ENCODE measurements around the gene PLEKHD1. TPM values are rescaled to one million over a fixed set of nuclear protein-coding genes. Genes with fewer than 3 reads are reported as not detected.

Gene PLEKHD1
- total and polyA plus RNA-seq, 2 of the 8 experiments (the other 6 are each of a cell fraction or from before 2014, with no cell fraction given): 0.24 to 0.48 TPM

DNA sequence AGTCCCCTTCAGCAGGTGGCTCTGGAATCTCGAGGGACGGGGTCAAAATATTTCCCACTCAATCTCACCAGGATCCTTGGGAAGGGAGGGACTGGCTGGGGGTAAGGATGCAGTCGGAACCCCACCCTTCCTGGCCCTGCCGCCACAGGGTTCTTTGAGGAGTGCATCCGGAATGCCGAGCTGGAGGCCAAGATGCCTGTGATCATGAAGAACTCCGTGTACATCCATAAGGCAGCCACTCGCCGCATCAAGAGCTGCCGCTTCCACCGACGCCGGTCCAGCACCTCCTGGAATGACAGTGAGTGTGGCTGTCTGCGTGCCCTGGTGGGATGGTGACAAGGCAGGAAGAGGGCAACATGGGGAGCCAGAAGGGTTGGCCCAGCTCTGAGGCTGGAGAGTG lies 43.1 kb downstream of the PLEKHD1 start:
- no peak overlapping the region for H2BK120ac ChIP-seq (replicated peaks; ENCODE audit: low read depth, low read length)
- no peak overlapping the region for H3K9ac ChIP-seq (replicated peaks in 1 of 4; ENCODE audit: extremely low read depth in 1 of 4, low read depth in 3 of 4, low read length in 3 of 4)
- FAIRE-seq: no peak
- POLR2A ChIA-PET (ENCODE audit: partially characterized antibody): interaction anchor here (1.3 to 1.6 kb wide), 2 partner anchors 9 to 44 kb away, joined by 3 to 4 read pairs; no protein-coding TSS in a partner anchor
- H3K79me2 ChIP-seq (ENCODE audit: control insufficient read depth in 1 of 2, insufficient read depth in 2 of 2, low read length in 2 of 2): no peaks in the 10 kb centered on the region
- H2AK5ac ChIP-seq (ENCODE audit: low read depth, low read length): no peak overlapping the region
- no peak overlapping the region for H4K5ac ChIP-seq (ENCODE audit: insufficient read length, low read depth, low read length)
- H3K36me3 ChIP-seq (ENCODE audit: control insufficient read depth in 2 of 4, insufficient read depth in 4 of 4, low read length in 3 of 4): no peaks in the 10 kb centered on the region
- no peak overlapping the region for H3K27ac ChIP-seq (ENCODE audit: low read depth, low read length)
- H3K56ac ChIP-seq (replicated peaks; ENCODE audit: insufficient read length, low read depth, low read length): no peak overlapping the region
- H4K20me1 ChIP-seq (replicated peaks in 1 of 2; ENCODE audit: control insufficient read depth in 1 of 2, insufficient read depth in 2 of 2, low read length in 2 of 2): no peaks in the 10 kb centered on the region
- no peak overlapping the region for H3K4ac ChIP-seq (replicated peaks; ENCODE audit: insufficient read length, low read depth, low read length)
- no peak overlapping the region for H2AFZ ChIP-seq (ENCODE audit: low read length)
- H4K8ac ChIP-seq (ENCODE audit: extremely low read depth, insufficient read depth, low read length): no peak overlapping the region
- H3K14ac ChIP-seq (ENCODE audit: insufficient read length): no peak overlapping the region
- no peaks in the 10 kb centered on the region for H3K27me3 ChIP-seq (replicated peaks in 1 of 4; ENCODE audit: control insufficient read depth in 3 of 4, extremely low read depth in 1 of 4, insufficient read depth in 3 of 4, low read length in 3 of 4)
- H2BK20ac ChIP-seq (ENCODE audit: low read length): no peak overlapping the region
- 91% methylated on average over 14 of the region's 14 CpGs; no CpG with 5 or more reads in 1 of the 2 experiments for WGBS, 2 experiments (ENCODE audit: extremely low coverage in 1 of 2, insufficient coverage in 1 of 2, insufficient read length in 1 of 2, insufficient replicate concordance in 2 of 2, low coverage in 1 of 2, low lambda C conversion rate in 2 of 2, missing lambda C conversion rate in 1 of 2)
- H3K79me1 ChIP-seq (ENCODE audit: low read depth, low read length): no peaks in the 10 kb centered on the region
- H3K23me2 ChIP-seq (ENCODE audit: low read depth, low read length): no peaks in the 10 kb centered on the region
- no peaks in the 10 kb centered on the region for H3K9me3 ChIP-seq (ENCODE audit: insufficient read depth in 2 of 2, low read depth in 1 of 2, low read length in 1 of 2)
- no peak for DNase-seq (ENCODE audit: low read depth in 1 of 2, low spot score in 2 of 2)
- no peak overlapping the region for H2BK5ac ChIP-seq (ENCODE audit: low read depth, low read length)
- H2BK12ac ChIP-seq (ENCODE audit: low read depth, low read length): no peak overlapping the region
- CTCF ChIA-PET (ENCODE audit: partially characterized antibody): interaction anchor here (0.6 to 1.4 kb wide), 4 partner anchors 8 to 52 kb away, joined by 3 to 6 read pairs (median 4); partner anchors contain the start of gene CCDC177
- no peak overlapping the region for H3K4me3 ChIP-seq (ENCODE audit: extremely low read depth in 1 of 4, insufficient read depth in 2 of 4, low read depth in 3 of 4, low read length in 4 of 4)
- no peak overlapping the region for H3K18ac ChIP-seq (ENCODE audit: extremely low read depth, low read length)
- no peak overlapping the region for H2BK15ac ChIP-seq (ENCODE audit: low read length)
- no peaks in the 10 kb centered on the region for H3K4me1 ChIP-seq (replicated peaks in 1 of 4; ENCODE audit: control insufficient read depth in 3 of 4, insufficient read depth in 4 of 4, low read length in 3 of 4)
- no peak overlapping the region for H4K91ac ChIP-seq (replicated peaks; ENCODE audit: insufficient read length, low read length)
- no peak overlapping the region for H3K23ac ChIP-seq (ENCODE audit: insufficient read length)
- H3K4me2 ChIP-seq (ENCODE audit: insufficient read depth in 1 of 2, low read depth in 2 of 2, low read length in 2 of 2): no peak overlapping the region
- TF ChIP-seq JUND (IDR thresholded peaks at IDR 0.05; ENCODE audit: low read length): no peak
